K562 (cell line): ENCODE results near the gene SOX4. TPM values are rescaled to one million over a fixed set of nuclear protein-coding genes. Genes with fewer than 3 reads are reported as not detected.

ENCODE experiments used
- BMI1 ChIP-seq: fragments of 150-350 bp; IDR thresholded peaks from 2 replicates; pipeline ENCODE4 v1.6.1; 2014; ENCODE audit warnings: low read length
- CC2D1A ChIP-seq: fragments of 450-650 bp; IDR thresholded peaks from 2 replicates; pipeline ENCODE4 v1.6.1; 2017; ENCODE audit warnings: mild to moderate bottlenecking
- KLF6 ChIP-seq: fragments of 250-450 bp; sonication (Bioruptor Pico); IDR thresholded peaks from 2 replicates; pipeline ENCODE4 v1.4.0; 2020; ENCODE audit warnings: mild to moderate bottlenecking, moderate library complexity, borderline replicate concordance
- MAZ ChIP-seq, 2 experiments: fragments of 450-650 bp in 1 of 2; sonication (generic) in 1 of 2; formaldehyde crosslinking; IDR thresholded peaks in 1 of 2; conservative IDR thresholded peaks in 1 of 2; 2 replicates each; pipeline versions ENCODE4 v1.4.0 to v1.5.0; 2020; ENCODE audit warnings: mild to moderate bottlenecking in 1 of 2, missing genetic modification reagents in 1 of 2
- MCM3 ChIP-seq: fragments of 450-650 bp; IDR thresholded peaks from 2 replicates; pipeline ENCODE4 v1.6.1; 2016
- MEF2D ChIP-seq: conservative IDR thresholded peaks from 2 replicates; pipeline ENCODE4 v1.6.1; 2016; ENCODE audit warnings: low read depth, missing genetic modification characterization, missing compliant biosample characterization
- MXI1 ChIP-seq: IDR thresholded peaks from 2 replicates; pipeline ENCODE4 v1.6.1; 2011; ENCODE audit warnings: low read depth, mild to moderate bottlenecking, improper control_type of control experiment, low read length
- PTRF ChIP-seq: fragments of 450-650 bp; IDR thresholded peaks from 2 replicates; pipeline ENCODE4 v1.6.1; 2016; ENCODE audit warnings: mild to moderate bottlenecking, missing genetic modification characterization, missing compliant biosample characterization
- RAD21 ChIP-seq, 2 experiments: fragments of 250-450 bp in 1 of 2; fragments of 450-650 bp in 1 of 2; sonication (Bioruptor Pico) in 1 of 2; formaldehyde crosslinking in 1 of 2; IDR thresholded peaks in 1 of 2; conservative IDR thresholded peaks in 1 of 2; 2 replicates each; pipeline versions ENCODE4 v1.4.0 to v1.8.0; 2020 to 2022; ENCODE audit warnings: mild to moderate bottlenecking in 2 of 2, moderate library complexity in 1 of 2
- SMC3 ChIP-seq: conservative IDR thresholded peaks from 2 replicates; pipeline ENCODE4 v1.6.1; 2011; ENCODE audit warnings: low read depth, low read length, improper control_type of control experiment; ENCODE audit not compliant: insufficient read depth
- STAG1 ChIP-seq: sonication (generic); formaldehyde crosslinking; IDR thresholded peaks from 2 replicates; pipeline ENCODE4 v1.5.0; 2020; ENCODE audit warnings: missing genetic modification reagents, borderline replicate concordance
- UBTF ChIP-seq, 2 experiments: IDR thresholded peaks; 2 replicates each; pipeline ENCODE4 v1.6.1; 2012; ENCODE audit warnings: improper control_type of control experiment in 2 of 2, low read depth in 2 of 2, low read length in 2 of 2, borderline replicate concordance in 1 of 2
- ZNF384 ChIP-seq: IDR thresholded peaks from 2 replicates; pipeline ENCODE4 v1.6.1; 2012; ENCODE audit warnings: low read depth, low read length, improper control_type of control experiment
- polyA plus RNA-seq, 8 experiments: library from polyadenylated mRNA; depleted of rRNA in 4 of 8; stranded (reverse) in 5 of 8; unstranded in 3 of 8; fragments of >200 nt; fragmentation: Nextera tagmentation in 2 of 8; fragmentation: Illumina TruSeq in 1 of 8; extraction: Ambion mirVana in 2 of 8; extraction: Trizol in 1 of 8; gene quantifications; 2 replicates each; pipeline versions ENCODE4 v1.2.1 to v1.2.3, GENCODE V29; 2011 to 2014; ENCODE audit warnings: inconsistent platforms in 1 of 8, missing spikeins in 1 of 8
- total RNA-seq, 7 experiments: library from RNA; depleted of rRNA in 6 of 7; stranded (reverse); fragments of >200 nt in 6 of 7; fragmentation: Illumina TruSeq in 2 of 7; extraction: Trizol in 2 of 7; gene quantifications; 2 replicates each; pipeline versions ENCODE4 v1.2.1 to v1.2.3, GENCODE V29; 2011 to 2021; ENCODE audit warnings: low replicate concordance in 1 of 7
- TF ChIP-seq, protein P1 (sequence below): sonication (generic); formaldehyde crosslinking; IDR thresholded peaks from 2 replicates; pipeline ENCODE4 v1.8.0; 2022; ENCODE audit warnings: missing genetic modification reagents, mild to moderate bottlenecking, moderate library complexity, borderline replicate concordance
- TF ChIP-seq, protein P2 (sequence below): fragments of 450-650 bp; IDR thresholded peaks from 2 replicates; pipeline ENCODE4 v1.6.1; 2014; ENCODE audit warnings: low read depth, mild to moderate bottlenecking, moderate library complexity, borderline replicate concordance
- TF ChIP-seq, protein P3 (sequence below): fragments of 450-650 bp; formaldehyde crosslinking; IDR thresholded peaks from 2 replicates; pipeline ENCODE4 v1.4.0; 2020; ENCODE audit warnings: mild to moderate bottlenecking, moderate library complexity
- TF ChIP-seq, protein P4 (sequence below), 2 experiments: IDR thresholded peaks; 2 replicates each; pipeline ENCODE4 v1.6.1; 2011; ENCODE audit warnings: borderline replicate concordance in 1 of 2, control low read depth in 1 of 2, low read depth in 1 of 2, low read length in 1 of 2, mild to moderate bottlenecking in 1 of 2, mixed read lengths in 1 of 2, moderate library complexity in 1 of 2; ENCODE audit not compliant: insufficient read depth in 1 of 2, insufficient read length in 1 of 2, poor library complexity in 1 of 2, severe bottlenecking in 1 of 2; ENCODE audit errors: extremely low read depth in 1 of 2

Gene SOX4
- total and polyA plus RNA-seq, 9 of the 15 experiments (the other 6 are each of a cell fraction or from before 2014, with no cell fraction given), result 0.03 to 0.29 (median 0.04) TPM

GRCh38 chr6:21589352-21590345, 3.9 kb upstream of the SOX4 start (continued):
- TF ChIP-seq, protein P1, sequence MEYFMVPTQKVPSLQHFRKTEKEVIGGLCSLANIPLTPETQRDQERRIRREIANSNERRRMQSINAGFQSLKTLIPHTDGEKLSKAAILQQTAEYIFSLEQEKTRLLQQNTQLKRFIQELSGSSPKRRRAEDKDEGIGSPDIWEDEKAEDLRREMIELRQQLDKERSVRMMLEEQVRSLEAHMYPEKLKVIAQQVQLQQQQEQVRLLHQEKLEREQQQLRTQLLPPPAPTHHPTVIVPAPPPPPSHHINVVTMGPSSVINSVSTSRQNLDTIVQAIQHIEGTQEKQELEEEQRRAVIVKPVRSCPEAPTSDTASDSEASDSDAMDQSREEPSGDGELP, result peak; percentile 20; the same call in 1 of the 2 replicates
- no peak for TF ChIP-seq MEF2D (tag)
- TF ChIP-seq STAG1 (CRISPR knock-in tag), result peak; percentile 80
- no peak for TF ChIP-seq MXI1
- TF ChIP-seq ZNF384, result 0 out of 2 replicates have a peak, but pooled peaks have one; percentile 31
- TF ChIP-seq, protein P2, sequence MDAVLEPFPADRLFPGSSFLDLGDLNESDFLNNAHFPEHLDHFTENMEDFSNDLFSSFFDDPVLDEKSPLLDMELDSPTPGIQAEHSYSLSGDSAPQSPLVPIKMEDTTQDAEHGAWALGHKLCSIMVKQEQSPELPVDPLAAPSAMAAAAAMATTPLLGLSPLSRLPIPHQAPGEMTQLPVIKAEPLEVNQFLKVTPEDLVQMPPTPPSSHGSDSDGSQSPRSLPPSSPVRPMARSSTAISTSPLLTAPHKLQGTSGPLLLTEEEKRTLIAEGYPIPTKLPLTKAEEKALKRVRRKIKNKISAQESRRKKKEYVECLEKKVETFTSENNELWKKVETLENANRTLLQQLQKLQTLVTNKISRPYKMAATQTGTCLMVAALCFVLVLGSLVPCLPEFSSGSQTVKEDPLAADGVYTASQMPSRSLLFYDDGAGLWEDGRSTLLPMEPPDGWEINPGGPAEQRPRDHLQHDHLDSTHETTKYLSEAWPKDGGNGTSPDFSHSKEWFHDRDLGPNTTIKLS, result 0 out of 2 replicates have a peak, but pooled peaks have one; percentile 14
- peak; percentile 85 to 88 for TF ChIP-seq RAD21 (CRISPR knock-in tag; conservative IDR thresholded peaks at IDR 0.05 in 1 of 2, IDR thresholded peaks at IDR 0.05 in 1 of 2)
- TF ChIP-seq UBTF (IDR thresholded peaks at IDR 0.05; ENCODE audit: borderline replicate concordance in 1 of 2, low read depth in 2 of 2, low read length in 2 of 2), result 0 out of 4 replicates have a peak, but pooled peaks of 1 of the 2 experiments have one; percentile 22
- peak; percentile 44; the same call in 1 of the 2 replicates for TF ChIP-seq CC2D1A
- peak in 1 of 2 experiments; percentile 57; a peak in 1 of 4 replicates for TF ChIP-seq MAZ (CRISPR knock-in tag; conservative IDR thresholded peaks at IDR 0.05 in 1 of 2, IDR thresholded peaks at IDR 0.05 in 1 of 2)
- TF ChIP-seq SMC3, result peak; percentile 93
- TF ChIP-seq, protein P3, sequence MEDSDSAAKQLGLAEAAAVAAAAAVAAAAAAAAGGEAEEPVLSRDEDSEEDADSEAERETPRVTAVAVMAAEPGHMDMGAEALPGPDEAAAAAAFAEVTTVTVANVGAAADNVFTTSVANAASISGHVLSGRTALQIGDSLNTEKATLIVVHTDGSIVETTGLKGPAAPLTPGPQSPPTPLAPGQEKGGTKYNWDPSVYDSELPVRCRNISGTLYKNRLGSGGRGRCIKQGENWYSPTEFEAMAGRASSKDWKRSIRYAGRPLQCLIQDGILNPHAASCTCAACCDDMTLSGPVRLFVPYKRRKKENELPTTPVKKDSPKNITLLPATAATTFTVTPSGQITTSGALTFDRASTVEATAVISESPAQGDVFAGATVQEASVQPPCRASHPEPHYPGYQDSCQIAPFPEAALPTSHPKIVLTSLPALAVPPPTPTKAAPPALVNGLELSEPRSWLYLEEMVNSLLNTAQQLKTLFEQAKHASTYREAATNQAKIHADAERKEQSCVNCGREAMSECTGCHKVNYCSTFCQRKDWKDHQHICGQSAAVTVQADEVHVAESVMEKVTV, result peak; percentile 64
- 0 out of 2 replicates have a peak, but pooled peaks have one; percentile 25 for TF ChIP-seq MCM3
- no peak for TF ChIP-seq KLF6 (CRISPR knock-in tag)
- TF ChIP-seq, protein P4, sequence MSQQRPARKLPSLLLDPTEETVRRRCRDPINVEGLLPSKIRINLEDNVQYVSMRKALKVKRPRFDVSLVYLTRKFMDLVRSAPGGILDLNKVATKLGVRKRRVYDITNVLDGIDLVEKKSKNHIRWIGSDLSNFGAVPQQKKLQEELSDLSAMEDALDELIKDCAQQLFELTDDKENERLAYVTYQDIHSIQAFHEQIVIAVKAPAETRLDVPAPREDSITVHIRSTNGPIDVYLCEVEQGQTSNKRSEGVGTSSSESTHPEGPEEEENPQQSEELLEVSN (IDR thresholded peaks at IDR 0.05; ENCODE audit: borderline replicate concordance in 1 of 2, extremely low read depth in 1 of 2, insufficient read depth in 1 of 2, insufficient read length in 1 of 2, low read depth in 1 of 2, low read length in 1 of 2, poor library complexity in 1 of 2, severe bottlenecking in 1 of 2), result peak in 1 of 2 experiments; percentile 2
- TF ChIP-seq PTRF (tag), result no peak
- TF ChIP-seq BMI1, result no peak
